IPS DF 4.7 (cell line): ENCODE data around the gene DIS3L.
"Not testable (repeated sequence)": the region's sequence is repeated elsewhere in the genome, so short reads cannot be mapped to it uniquely, and the experiment has no call there.

Experiments
- DNase-seq: peaks from one replicate; pipeline ENCODE4 v3.0.0-alpha.2; 2013; ENCODE audit warnings: low spot score; ENCODE audit errors: extremely low read depth

Gene DIS3L

GRCh38 chr15:66293419-66294156 lies at the start of gene DIS3L:
DIS3L (plus strand) TSS chr15:66293568; CDS start chr15:66293597, 29 bp downstream.
- no peak for DNase-seq

GRCh38 chr15:66245832-66246231 lies 47.5 kb upstream of the DIS3L start:
- not testable (repeated sequence) for DNase-seq

DNA sequence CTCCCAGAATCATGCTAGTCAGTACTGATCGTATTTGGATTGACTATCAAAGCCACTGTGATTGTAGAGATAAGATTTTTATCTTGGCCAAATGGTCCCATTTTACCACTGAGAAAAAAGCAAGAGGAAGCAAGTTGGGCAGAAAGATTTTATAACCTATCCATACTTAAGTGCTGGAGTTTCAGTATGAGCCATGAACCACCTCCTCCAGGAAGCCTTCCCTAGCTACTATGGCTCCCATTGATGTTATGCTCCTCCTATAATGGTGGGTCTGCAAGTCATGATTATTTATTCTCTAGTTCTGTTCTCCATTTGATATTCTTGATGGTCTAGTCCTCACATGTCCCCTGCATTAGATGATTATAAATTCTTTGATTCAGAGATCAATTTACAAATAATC lies 46.4 kb upstream of the DIS3L start:
- no peak for DNase-seq

DNA sequence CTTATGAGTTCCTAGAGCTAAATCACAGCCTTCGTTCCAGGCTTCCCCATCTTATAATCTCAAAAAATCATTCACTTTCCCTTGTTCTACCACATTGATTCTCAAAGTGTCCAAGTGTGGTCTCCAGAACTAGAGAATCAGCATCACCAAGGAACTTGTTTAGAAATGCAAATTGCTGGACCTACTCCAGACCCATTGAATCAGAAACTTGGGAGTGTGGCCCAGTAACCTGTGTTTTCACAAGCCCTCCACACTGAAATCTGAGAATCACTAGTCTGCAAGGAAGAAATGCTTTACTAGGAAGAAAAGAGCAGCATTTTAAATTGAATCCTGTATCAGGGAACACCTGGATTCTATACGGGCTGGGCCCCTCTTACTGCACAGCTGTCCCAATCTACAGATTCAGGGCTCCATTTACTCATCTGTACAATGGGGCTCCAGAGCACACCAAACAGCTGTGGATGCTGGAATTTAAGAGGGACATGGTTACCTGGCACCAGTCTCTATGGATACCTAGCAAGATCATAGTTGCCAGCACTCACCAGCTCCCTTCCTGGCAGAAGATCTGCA lies 43.7 kb upstream of the DIS3L start:
- no peak for DNase-seq

- DNase-seq: no peak
Measured at GRCh38 chr15:66251065-66251789, 42.1 kb upstream of the DIS3L start.

DNA sequence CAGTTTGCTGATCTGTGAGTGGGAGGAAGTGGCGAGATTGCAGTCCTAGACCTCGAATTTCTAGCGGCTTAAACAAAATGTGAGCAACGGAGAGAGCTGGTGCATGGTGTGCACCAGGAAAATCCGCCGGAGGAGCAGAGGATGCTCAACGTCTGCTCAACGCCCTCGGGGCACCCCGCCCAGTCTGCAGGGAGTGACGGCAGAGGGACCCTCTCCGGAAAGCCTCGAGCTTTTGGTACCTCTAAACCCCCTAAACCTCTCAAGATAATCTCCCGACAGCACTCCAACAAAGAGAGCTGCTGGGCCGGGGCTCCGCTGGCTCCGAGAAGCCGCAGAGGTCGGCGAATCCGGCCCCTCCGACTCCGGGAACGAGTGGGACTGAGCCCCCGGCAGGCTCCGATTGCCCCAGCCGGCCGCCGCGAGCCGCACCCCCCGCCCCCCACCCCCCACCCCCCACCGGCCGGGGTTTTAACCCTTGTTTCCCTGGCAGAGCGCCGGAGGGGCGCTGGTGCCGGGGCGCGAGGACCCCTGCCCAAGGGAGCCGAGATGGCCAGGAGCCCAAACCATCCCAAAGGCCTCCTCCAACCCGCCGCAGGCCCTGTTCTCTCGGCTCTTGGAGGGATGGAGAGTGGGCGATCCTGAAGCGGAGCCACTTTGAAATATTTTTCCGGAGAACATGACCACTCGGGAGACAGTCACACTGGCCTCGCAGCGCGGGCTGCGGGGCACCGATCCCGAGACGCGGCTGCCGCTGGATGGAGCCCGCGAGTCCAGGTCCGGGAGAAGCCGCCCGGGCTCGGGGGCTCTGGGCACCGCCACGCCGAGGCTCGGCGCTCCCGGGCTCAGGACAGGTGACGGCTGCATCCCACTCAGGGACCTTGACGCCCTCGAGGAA lies 41.3 kb upstream of the DIS3L start:
- no peak for DNase-seq

- no peak for DNase-seq
Measured at GRCh38 chr15:66252685-66253417, 40.5 kb upstream of the DIS3L start.

GRCh38 chr15:66253418-66254088 lies 39.8 kb upstream of the DIS3L start, which contains the start of gene MEGF11:
MEGF11 (minus strand) TSS chr15:66253750; CDS start chr15:66128403, 125,347 bp downstream.
- no peak for DNase-seq

- DNase-seq: no peak
Measured at GRCh38 chr15:66254089-66254950, 39.0 kb upstream of the DIS3L start.

DNA sequence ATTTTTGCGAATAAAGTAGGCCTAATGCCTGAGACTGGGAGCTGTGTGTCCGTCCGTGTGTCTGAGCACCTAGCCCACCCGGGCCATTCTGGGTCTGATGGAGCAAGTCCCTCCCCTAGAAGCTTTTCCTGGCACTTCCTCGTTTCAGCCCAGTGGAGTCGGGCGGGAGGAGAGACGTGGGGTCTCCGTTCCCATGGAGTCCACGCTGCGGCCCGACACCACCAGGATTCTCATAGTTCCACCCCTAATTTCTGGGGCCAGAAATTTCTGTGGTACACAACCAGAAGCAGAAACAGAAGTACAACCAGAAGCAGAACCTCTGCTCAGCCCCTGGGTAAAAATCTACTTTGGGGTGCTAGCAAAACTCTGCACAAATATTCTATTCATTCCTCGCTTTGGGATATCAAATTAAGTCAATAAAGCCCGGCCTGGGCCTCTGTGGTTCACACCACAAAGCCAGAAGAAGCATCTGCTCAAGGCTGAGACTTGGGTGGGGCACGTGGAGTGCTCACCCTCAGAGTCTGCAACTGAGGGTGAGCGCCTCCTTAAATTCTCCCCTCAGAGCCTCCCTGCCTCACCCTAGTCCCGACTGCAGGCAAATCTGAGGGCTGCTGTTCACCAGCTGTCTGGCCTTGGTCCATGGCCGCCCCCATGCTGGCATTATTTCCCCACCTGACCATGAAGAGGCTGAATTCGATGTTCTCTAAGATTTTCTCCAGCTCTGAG lies 38.3 kb upstream of the DIS3L start:
- DNase-seq: no peak

- no peak for DNase-seq
Measured at GRCh38 chr15:66256692-66257091, 36.7 kb upstream of the DIS3L start.

DNA sequence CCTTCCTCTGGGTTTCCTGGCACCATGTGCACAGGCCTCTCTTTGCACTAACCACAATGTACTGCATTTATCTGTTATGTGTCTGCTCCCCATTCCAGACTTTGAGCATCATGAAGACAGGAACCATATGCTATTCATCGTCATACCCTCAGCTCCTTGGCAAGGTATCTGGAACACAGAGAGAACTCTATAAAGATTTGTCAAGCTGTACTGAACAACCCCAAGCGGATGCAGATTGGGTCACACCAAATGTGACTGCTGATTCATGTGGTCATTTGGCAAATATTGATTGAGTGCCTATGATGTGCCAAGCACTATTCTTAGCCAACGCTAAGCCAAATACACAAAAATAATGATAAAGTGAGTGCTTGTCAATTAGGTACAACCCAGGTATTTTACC lies 32.3 kb upstream of the DIS3L start:
- DNase-seq: no peak

GRCh38 chr15:66262837-66263236 lies 30.5 kb upstream of the DIS3L start:
- DNase-seq: not testable (repeated sequence)

DNA sequence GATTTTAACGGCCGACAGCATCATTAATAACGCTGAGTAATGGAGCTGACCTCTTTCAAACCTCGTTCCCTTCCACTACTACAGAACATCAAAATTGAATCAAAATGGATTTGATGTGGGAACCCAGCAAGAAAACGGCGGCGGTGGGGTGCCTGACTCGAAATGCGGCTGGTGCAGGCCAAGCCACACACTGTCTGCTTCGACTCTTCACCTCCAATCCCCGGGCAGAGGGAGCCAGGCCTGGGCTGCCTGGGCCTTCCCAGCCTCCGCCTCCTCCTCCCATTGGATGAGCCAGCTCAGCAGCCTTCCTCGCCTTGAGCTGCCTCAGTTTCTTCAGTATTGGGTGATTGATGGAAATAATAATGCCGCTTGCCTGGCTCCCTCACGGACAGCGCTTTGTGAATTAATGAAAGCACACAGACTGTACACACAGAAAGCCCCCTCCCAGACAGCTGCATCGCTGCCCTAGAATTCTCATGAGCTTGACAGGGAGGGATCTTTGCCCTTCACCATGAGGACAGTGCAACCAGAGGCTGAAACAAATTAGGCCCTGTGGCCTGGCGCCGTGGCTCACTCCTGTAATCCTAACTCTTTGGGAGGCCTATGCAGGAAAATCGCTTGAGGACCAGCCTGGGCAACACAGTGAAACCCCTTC lies 28.4 kb upstream of the DIS3L start:
- no peak for DNase-seq

- no peak for DNase-seq
Measured at GRCh38 chr15:66269326-66270090, 23.9 kb upstream of the DIS3L start.

DNA sequence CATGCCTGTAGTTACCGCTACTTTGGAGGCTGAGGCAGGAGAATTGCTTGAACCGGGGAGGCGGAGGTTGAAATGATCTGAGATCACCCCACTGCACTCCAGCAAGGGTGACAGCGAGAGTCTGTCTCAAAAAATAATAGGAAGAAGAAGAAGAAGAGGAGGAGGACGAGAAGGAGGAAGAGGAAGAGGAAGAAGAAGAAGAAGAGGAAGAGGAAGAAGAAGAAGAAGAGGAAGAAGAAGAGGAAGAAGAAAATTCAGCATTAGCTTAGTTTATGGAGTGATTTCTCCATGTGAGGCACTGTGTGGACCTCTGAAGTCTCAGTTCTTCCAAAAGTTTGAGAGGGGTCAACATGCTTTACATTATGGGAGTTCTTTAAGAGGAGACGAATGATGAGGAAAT lies 22.4 kb upstream of the DIS3L start:
- no peak for DNase-seq

DNA sequence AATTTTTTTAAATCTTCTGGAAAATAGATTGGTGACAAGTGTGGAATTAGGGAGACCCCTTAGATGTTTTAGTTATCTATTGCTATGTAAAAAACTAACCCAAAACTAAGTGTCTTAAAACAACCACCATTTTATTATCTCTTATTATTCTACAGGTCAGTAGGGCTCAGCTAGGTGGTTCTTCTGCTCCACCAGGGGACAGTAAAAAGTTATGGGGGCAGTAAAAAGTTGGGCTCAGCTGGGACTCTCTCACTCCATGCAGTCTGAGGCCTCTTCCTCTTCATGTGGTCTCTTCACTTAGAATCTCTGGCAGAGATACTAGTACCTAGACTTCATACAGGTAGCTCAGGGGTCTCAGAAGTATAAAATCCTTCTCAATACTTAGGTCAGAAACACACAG lies 18.0 kb upstream of the DIS3L start:
- no peak for DNase-seq
